Activated CD8-positive, alpha-beta memory T cell treated with anti-CD3 and anti-CD28 coated beads, Interleukin-2, amount 50 U/mL, for 24 hours (primary cell): ENCODE results near the gene MAML1.
"Not testable (repeated sequence)": the region's sequence is repeated elsewhere in the genome, so short reads cannot be mapped to it uniquely, and the experiment has no call there.

Experiments
- DNase-seq: peaks from one replicate; pipeline ENCODE4 v3.0.0-alpha.2; 2020; ENCODE audit errors: extremely low read depth

MAML1 gene

GRCh38 chr5:179732918-179733771, 523 bp downstream of the MAML1 start:
- DNase-seq = no peak

DNA sequence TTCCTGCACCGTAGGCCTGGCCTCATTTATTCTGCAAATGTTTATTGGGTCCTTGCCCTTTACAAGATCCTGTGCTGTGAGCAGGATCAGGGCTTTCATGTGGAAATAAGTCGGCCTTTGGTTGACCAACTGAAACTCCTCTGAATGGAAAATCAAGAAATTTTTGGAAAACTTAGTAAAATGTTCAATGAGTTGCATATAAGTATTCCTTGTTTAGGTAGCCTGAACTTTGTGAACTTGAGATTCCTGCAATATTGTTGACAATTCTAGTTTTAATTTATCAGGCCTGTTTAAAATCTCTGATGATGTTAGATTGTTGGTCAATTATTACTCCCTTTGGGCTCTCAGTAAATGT, 1.1 kb downstream of the MAML1 start:
- no peak for DNase-seq

- DNase-seq = no peak
Observed at GRCh38 chr5:179734536-179735164, 2.0 kb downstream of the MAML1 start.

- no peak for DNase-seq
Observed at GRCh38 chr5:179738742-179739141, 6.1 kb downstream of the MAML1 start.

- not testable (repeated sequence) for DNase-seq
Observed at GRCh38 chr5:179744106-179744505, 11.5 kb downstream of the MAML1 start.

DNA sequence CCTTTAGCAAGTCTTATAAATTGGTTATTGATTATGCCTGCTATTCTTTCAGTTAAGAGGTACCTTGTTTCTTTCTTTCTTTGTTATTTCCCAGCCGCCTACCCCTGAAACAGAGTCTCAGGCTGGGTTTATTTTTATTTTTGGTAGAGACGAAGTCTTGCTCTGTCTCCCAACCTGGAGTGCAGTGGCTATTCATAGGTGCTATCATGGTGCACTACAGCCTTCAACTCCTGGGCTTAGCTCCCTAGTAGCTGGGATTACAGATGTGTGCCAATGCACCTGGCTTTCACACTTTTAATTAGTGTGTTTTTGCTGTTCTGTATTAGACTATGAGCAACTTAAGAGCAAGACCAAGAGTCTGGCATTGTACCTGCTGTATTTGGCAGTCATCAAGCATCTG, 14.2 kb downstream of the MAML1 start:
- DNase-seq = no peak

DNA sequence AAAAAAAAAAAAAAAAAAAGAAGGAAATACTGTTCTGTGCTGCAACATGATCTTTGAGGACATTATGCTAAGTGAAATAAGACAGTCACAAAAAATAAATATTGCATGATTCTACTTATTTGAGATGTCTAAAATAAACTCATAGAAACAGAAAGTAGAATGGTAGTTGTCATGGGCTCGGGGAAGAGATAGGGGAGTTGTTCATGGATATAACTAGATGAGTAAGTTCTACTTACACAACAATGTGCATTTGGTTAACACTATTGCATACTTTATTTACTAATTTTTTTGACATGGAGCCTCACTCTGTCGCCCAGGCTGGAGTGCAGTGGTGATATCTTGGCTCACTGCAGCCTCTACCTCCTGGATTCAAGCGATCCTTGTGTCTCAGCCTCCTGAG, 15.2 kb downstream of the MAML1 start:
- no peak for DNase-seq

GRCh38 chr5:179749857-179750508, 17.4 kb downstream of the MAML1 start:
- DNase-seq = no peak

DNA sequence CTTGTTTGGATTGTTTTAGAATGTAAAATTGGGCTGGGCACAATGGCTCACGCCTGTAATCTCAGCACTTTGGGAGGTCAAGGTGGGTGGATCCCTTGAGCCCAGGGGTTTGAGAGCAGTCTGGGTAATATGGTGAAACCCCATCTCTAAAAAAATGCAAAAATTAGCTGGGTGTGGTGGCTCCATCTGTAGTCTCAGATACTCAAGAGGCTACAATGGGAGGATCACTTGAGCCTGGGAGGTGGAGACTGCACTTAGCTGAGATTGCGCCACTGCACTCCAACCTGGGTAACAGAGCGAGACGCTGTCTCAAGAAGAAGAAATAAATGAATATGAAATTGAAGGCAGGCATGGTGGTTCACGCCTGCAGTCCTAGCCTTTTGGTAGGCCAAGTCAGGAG, 21.3 kb downstream of the MAML1 start:
- DNase-seq = no peak

- no peak for DNase-seq
Observed at GRCh38 chr5:179755022-179755421, 22.4 kb downstream of the MAML1 start.

GRCh38 chr5:179758955-179759354, 26.3 kb downstream of the MAML1 start:
- no peak for DNase-seq

DNA sequence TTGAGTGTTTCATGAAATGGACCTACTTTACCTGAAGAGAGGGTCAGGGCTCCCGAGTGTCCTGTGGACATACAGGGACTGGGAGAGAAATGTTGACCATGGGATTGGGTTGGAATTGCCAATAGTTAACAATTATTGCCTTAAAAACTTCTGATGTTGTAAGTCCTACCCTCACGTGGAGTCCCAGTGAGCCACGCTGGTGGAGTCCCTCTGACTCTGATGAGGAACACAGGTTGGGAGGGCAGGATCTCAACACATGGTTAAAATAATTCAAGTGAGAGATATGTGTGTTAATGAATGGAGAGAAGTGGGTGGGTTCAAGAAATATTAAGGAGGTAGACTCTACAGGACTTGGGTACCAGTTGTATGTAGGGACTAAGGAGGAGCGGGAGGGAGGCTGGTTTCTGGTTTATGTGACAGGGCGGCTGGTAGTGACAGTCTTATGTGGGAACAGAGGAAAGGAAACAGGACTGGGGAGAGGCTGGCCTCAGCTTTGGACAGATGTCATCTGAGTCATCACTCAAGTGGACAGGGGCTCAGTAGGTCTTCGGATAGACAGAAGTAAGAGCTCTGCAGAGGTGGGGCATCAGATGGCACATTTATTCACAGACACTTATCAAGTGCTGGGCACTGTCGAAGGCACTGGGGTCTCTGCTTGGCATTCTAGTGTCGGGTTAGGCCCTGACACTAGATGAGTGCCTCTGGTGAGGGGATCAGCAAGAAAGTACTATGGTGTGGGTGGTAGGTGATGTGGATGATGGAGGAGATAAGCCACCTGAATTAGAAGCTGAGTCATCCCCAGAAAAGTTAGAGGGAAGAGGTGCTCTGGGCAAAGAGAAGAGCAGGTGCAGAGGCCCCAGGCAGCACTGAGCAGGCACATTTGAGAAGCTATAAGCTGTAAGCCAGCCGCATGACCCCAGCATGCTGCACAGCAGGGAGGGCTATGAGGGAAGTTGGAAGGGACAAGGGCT, 27.2 kb downstream of the MAML1 start:
- DNase-seq = no peak

DNA sequence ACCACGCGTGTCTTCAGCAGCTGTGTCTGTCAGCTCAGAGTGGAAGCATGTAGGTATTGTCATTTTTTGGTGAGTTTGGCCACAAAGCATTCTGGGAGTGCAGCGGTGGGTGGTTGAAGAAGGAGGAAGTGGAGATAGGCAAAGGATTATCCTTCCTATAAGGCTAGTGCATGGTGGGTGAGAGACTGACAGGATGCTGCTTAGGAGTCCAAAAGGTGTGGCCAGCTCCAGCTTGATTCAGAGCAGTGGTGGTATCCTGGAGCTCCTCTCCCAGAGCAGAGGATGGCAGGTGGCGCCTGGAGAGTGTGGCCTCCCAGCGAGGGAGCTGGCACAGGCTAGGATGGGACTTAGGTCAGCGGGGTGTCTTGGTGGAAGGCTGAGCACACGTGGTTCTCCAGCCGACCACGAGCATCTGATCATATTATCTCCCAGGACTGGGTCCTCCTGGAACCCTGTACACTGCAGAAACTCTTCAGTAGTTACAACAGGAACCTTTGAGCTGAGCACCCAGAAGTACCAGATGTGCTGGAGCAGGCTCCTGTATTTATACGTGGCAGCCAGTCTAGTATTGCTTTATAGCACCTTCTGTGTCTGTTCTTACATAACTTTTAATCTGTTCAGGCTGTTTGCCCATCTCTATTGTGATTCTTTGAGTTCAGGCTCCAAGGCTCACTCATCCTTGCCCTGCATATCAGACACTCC, 29.6 kb downstream of the MAML1 start:
- DNase-seq = no peak

DNA sequence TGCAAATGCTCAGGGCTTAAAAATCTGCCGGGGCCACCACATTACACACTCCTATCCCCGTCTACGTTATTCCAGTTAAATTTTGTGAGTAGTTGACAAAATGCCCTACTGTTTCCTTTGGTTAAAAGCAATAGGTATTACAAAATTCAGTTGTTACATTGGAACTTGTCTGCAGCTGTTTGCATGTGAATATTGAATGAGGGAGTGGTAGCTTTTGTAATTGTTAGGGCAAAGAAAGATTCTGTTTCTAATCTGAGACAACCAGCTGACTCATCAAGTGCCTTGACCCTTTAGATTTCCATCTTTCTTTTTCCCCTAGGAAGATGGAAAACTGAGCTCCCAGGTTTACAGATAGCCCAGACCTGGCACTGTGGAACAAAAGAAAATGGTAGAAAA, 30.2 kb downstream of the MAML1 start:
- DNase-seq = no peak

- DNase-seq = peak; percentile 20
Observed at GRCh38 chr5:179763215-179763945, 30.8 kb downstream of the MAML1 start.

- DNase-seq = no peak
Observed at GRCh38 chr5:179764056-179764455, 31.4 kb downstream of the MAML1 start.

- no peak for DNase-seq
Observed at GRCh38 chr5:179765400-179765799, 32.8 kb downstream of the MAML1 start.

GRCh38 chr5:179766021-179766725, 33.6 kb downstream of the MAML1 start:
- DNase-seq = no peak

GRCh38 chr5:179766726-179767455, 34.3 kb downstream of the MAML1 start:
- no peak for DNase-seq
